Occipital lobe (tissue), 2 donors: ENCODE data around the gene CATSPER4. TPM values are rescaled to one million over a fixed set of nuclear protein-coding genes. Genes with fewer than 3 reads are reported as not detected.
"Not testable (repeated sequence)": the region's sequence is repeated elsewhere in the genome, so short reads cannot be mapped to it uniquely, and the experiment has no call there.

ENCODE experiments used
- DNase-seq: peaks from one replicate; lab custom pipeline; 2025; lab: John Stamatoyannopoulos, UW
- total RNA-seq: library from RNA; depleted of rRNA; stranded (reverse); fragments of >200 nt; gene quantifications from one replicate; pipeline ENCODE4 v1.2.3, GENCODE V29; 2014

Gene CATSPER4
- total RNA-seq, 1 donor from 2014 or later: not detected

GRCh38 chr1:26189751-26190275, 589 bp upstream of the CATSPER4 start:
- no peak for DNase-seq

GRCh38 chr1:26191739-26192138, 1.3 kb downstream of the CATSPER4 start:
- no peak for DNase-seq

GRCh38 chr1:26195805-26196204, 5.4 kb downstream of the CATSPER4 start:
- no peak for DNase-seq

- no peak for DNase-seq
These were observed 6.9 kb downstream of the CATSPER4 start for GRCh38 chr1:26197301-26197700.

- DNase-seq: no peak
These were observed 7.4 kb downstream of the CATSPER4 start for GRCh38 chr1:26197813-26198212.

- DNase-seq: no peak
These were observed 10.0 kb downstream of the CATSPER4 start for GRCh38 chr1:26200413-26200812.

- no peak for DNase-seq
These were observed 13.4 kb downstream of the CATSPER4 start for GRCh38 chr1:26203642-26204318.

- DNase-seq: no peak
These were observed 19.9 kb downstream of the CATSPER4 start for GRCh38 chr1:26210147-26210870.

GRCh38 chr1:26212726-26213125, 22.3 kb downstream of the CATSPER4 start:
- DNase-seq: no peak

- no peak for DNase-seq
These were observed 23.0 kb downstream of the CATSPER4 start for GRCh38 chr1:26213335-26213905.

- no peak for DNase-seq
These were observed 24.8 kb downstream of the CATSPER4 start for GRCh38 chr1:26215246-26215645.

- no peak for DNase-seq
These were observed 28.6 kb downstream of the CATSPER4 start for GRCh38 chr1:26218906-26219494.

GRCh38 chr1:26220199-26220912, 30.0 kb downstream of the CATSPER4 start:
- no peak for DNase-seq

GRCh38 chr1:26221094-26221493, 30.7 kb downstream of the CATSPER4 start:
- no peak for DNase-seq

- no peak for DNase-seq
These were observed 34.2 kb downstream of the CATSPER4 start for GRCh38 chr1:26224606-26225005.

- DNase-seq: peak; percentile 78
These were observed 34.8 kb downstream of the CATSPER4 start for GRCh38 chr1:26225033-26225831.

GRCh38 chr1:26230682-26231081, 40.3 kb downstream of the CATSPER4 start:
- not testable (repeated sequence) for DNase-seq

GRCh38 chr1:26233903-26234643, 43.7 kb downstream of the CATSPER4 start, which contains the start of gene CEP85:
Gene CEP85, plus strand, starts transcription at chr1:26234200. Its CDS starts 5,584 bp downstream, at chr1:26239784.
- peak; percentile 97 for DNase-seq

- no peak for DNase-seq
These were observed 44.4 kb downstream of the CATSPER4 start for GRCh38 chr1:26234644-26235370.
